ENCODE results near the gene DMRT3.

The DMRT3 gene

GRCh38 chr9:1001838-1002237 lies 25.4 kb downstream of the DMRT3 start:
- DNase-seq (ENCODE audit: insufficient read length, low spot score) (no peak), FAIRE-seq (no peak)
- no peak for TF ChIP-seq POLR2A (IDR thresholded peaks at IDR 0.05; ENCODE audit: low read depth, low read length)

- no peak for FAIRE-seq
- no peak for DNase-seq (ENCODE audit: insufficient read length, low spot score)
- TF ChIP-seq POLR2A (IDR thresholded peaks at IDR 0.05; ENCODE audit: low read depth, low read length): no peak
Measured at GRCh38 chr9:1002678-1003077, 26.2 kb downstream of the DMRT3 start.

- no peak for TF ChIP-seq POLR2A (IDR thresholded peaks at IDR 0.05; ENCODE audit: low read depth, low read length)
- DNase-seq (ENCODE audit: insufficient read length, low spot score) (peak; percentile 27), FAIRE-seq (peak; percentile 60)
Measured at GRCh38 chr9:1005043-1005667, 28.7 kb downstream of the DMRT3 start.

- DNase-seq (ENCODE audit: insufficient read length, low spot score) (no peak), FAIRE-seq (no peak)
- TF ChIP-seq POLR2A (IDR thresholded peaks at IDR 0.05; ENCODE audit: low read depth, low read length): no peak
Measured at GRCh38 chr9:1007312-1007711, 30.9 kb downstream of the DMRT3 start.

GRCh38 chr9:1008216-1008615 lies 31.8 kb downstream of the DMRT3 start:
- DNase-seq (ENCODE audit: insufficient read length, low spot score) (no peak), FAIRE-seq (no peak)
- TF ChIP-seq POLR2A (IDR thresholded peaks at IDR 0.05; ENCODE audit: low read depth, low read length): no peak

GRCh38 chr9:1009101-1009707 lies 32.7 kb downstream of the DMRT3 start:
- no peak for TF ChIP-seq POLR2A (IDR thresholded peaks at IDR 0.05; ENCODE audit: low read depth, low read length)
- DNase-seq (ENCODE audit: insufficient read length, low spot score): peak; percentile 61
- peak; percentile 86 for FAIRE-seq

GRCh38 chr9:1013021-1013420 lies 36.6 kb downstream of the DMRT3 start:
- DNase-seq (ENCODE audit: insufficient read length, low spot score) (no peak), FAIRE-seq (no peak)
- no peak for TF ChIP-seq POLR2A (IDR thresholded peaks at IDR 0.05; ENCODE audit: low read depth, low read length)

- TF ChIP-seq POLR2A (IDR thresholded peaks at IDR 0.05; ENCODE audit: low read depth, low read length): no peak
- no peak for FAIRE-seq
- no peak for DNase-seq (ENCODE audit: insufficient read length, low spot score)
Measured at GRCh38 chr9:1014225-1014624, 37.8 kb downstream of the DMRT3 start.

GRCh38 chr9:1014640-1015039 lies 38.2 kb downstream of the DMRT3 start:
- DNase-seq (ENCODE audit: insufficient read length, low spot score) (no peak), FAIRE-seq (no peak)
- no peak for TF ChIP-seq POLR2A (IDR thresholded peaks at IDR 0.05; ENCODE audit: low read depth, low read length)

- DNase-seq (ENCODE audit: insufficient read length, low spot score) (no peak), FAIRE-seq (no peak)
- no peak for TF ChIP-seq POLR2A (IDR thresholded peaks at IDR 0.05; ENCODE audit: low read depth, low read length)
Measured at GRCh38 chr9:1018121-1018520, 41.7 kb downstream of the DMRT3 start.

- TF ChIP-seq POLR2A (IDR thresholded peaks at IDR 0.05; ENCODE audit: low read depth, low read length): no peak
- FAIRE-seq (no peak), DNase-seq (ENCODE audit: insufficient read length, low spot score) (no peak)
Measured at GRCh38 chr9:1024112-1024511, 47.7 kb downstream of the DMRT3 start.

GRCh38 chr9:1025131-1025530 lies 48.7 kb downstream of the DMRT3 start:
- no peak for TF ChIP-seq POLR2A (IDR thresholded peaks at IDR 0.05; ENCODE audit: low read depth, low read length)
- FAIRE-seq: no peak
- no peak for DNase-seq (ENCODE audit: insufficient read length, low spot score)

GRCh38 chr9:1026219-1026618 lies 49.8 kb downstream of the DMRT3 start:
- no peak for FAIRE-seq

GRCh38 chr9:1028501-1029190 lies 52.2 kb downstream of the DMRT3 start:
- no peak for TF ChIP-seq POLR2A (IDR thresholded peaks at IDR 0.05; ENCODE audit: low read depth, low read length)
- no peak for FAIRE-seq

More at GRCh38 chr9:1026219-1026618, 49.8 kb downstream of the DMRT3 start:
- no peak for DNase-seq (ENCODE audit: insufficient read length, low spot score)
- TF ChIP-seq POLR2A (IDR thresholded peaks at IDR 0.05; ENCODE audit: low read depth, low read length): no peak

More at GRCh38 chr9:1028501-1029190, 52.2 kb downstream of the DMRT3 start:
- no peak for DNase-seq (ENCODE audit: insufficient read length, low spot score)

Measured in H54 (cell line).